K562 (cell line): ENCODE data around the gene HS2ST1. TPM values are rescaled to one million over a fixed set of nuclear protein-coding genes. Genes with fewer than 3 reads are reported as not detected.

Experiments
- ATAC-seq: fragments of 200-7000 bp; cut with Tn5 transposase; 3 replicates; pipeline ENCODE4 v1.9.1; 2020; ENCODE audit warnings: moderate library complexity
- BruUV-seq: library from RNA; stranded (reverse); fragments of 400-500 nt; replicated peaks from 2 replicates; lab custom pipeline; 2021; lab: Mats Ljungman, UMichigan
- CTCF ChIA-PET: fragments of 300-600 bp; formaldehyde crosslinking; extraction: SDS; loops from one replicate; lab custom pipeline; 2021; ENCODE audit warnings: low intra/inter-chr PET ratio; lab: Yijun Ruan, JAX
- POLR2A ChIA-PET: fragments of 300-600, 350-650 bp; sonication (Branson Sonifier 250); formaldehyde crosslinking; extraction: SDS; loops from one replicate; lab custom pipeline; 2021; ENCODE audit warnings: antibody characterized with exemption, inconsistent platforms; lab: Yijun Ruan, JAX
- DNase-seq, 4 experiments: peaks; one replicate each; pipeline versions ENCODE4 v3.0.0 to v3.0.0-alpha.2; 2011 to 2018; ENCODE audit warnings: low spot score in 3 of 4, mixed read lengths in 3 of 4; ENCODE audit errors: extremely low read depth in 1 of 4
- FAIRE-seq: peaks from 2 replicates; lab custom pipeline; 2011; peaks lifted over from hg19 to GRCh38; lab: Jason Lieb, UNC
- H2AFZ ChIP-seq: 2 replicates; pipeline ENCODE4 v1.6.0; 2011; ENCODE audit warnings: low read depth, low read length, control low read depth, inconsistent platforms
- H3K27ac ChIP-seq: fragments of 200-600 bp; 3 replicates; pipeline ENCODE4 v1.8.0; 2011; ENCODE audit warnings: low read depth, mild to moderate bottlenecking, control low read depth, inconsistent platforms, low read length, moderate library complexity, mixed read lengths; ENCODE audit errors: extremely low read depth
- H3K27me3 ChIP-seq, 2 experiments: fragments of 300-600 bp in 1 of 2; 2 replicates in 1 of 2; 3 replicates in 1 of 2; pipeline versions ENCODE4 v1.6.0 to v1.8.0; 2011; ENCODE audit warnings: inconsistent platforms in 2 of 2, low read length in 2 of 2, mild to moderate bottlenecking in 1 of 2, mixed read lengths in 1 of 2, moderate library complexity in 1 of 2; ENCODE audit not compliant: control insufficient read depth in 2 of 2, insufficient read depth in 2 of 2
- H3K36me3 ChIP-seq: fragments of 300-600 bp; 3 replicates; pipeline ENCODE4 v1.8.0; 2011; ENCODE audit warnings: mild to moderate bottlenecking, low read length, inconsistent platforms; ENCODE audit not compliant: control insufficient read depth, insufficient read depth
- H3K4me1 ChIP-seq, 2 experiments: fragments of 200-600 bp in 1 of 2; replicated peaks in 1 of 2; 2 replicates in 1 of 2; 3 replicates in 1 of 2; pipeline versions ENCODE4 v1.5.1 to v1.8.0; 2011; ENCODE audit warnings: inconsistent platforms in 2 of 2, low read length in 2 of 2, mild to moderate bottlenecking in 1 of 2, mixed read lengths in 1 of 2, moderate library complexity in 1 of 2; ENCODE audit not compliant: control insufficient read depth in 2 of 2, insufficient read depth in 2 of 2
- H3K4me2 ChIP-seq: 2 replicates; pipeline ENCODE4 v1.6.1; 2011; ENCODE audit warnings: low read length, control low read depth, inconsistent platforms, mixed read lengths; ENCODE audit not compliant: insufficient read depth
- H3K4me3 ChIP-seq: fragments of 200-600 bp; sonication (generic), shearing (Covaris generic); 2 replicates; pipeline ENCODE4 v1.5.1; 2016; ENCODE audit warnings: control low read depth, inconsistent platforms
- H3K79me2 ChIP-seq: fragments of 200-600 bp; 3 replicates; pipeline ENCODE4 v1.8.0; 2011; ENCODE audit warnings: low read length, inconsistent platforms; ENCODE audit not compliant: control insufficient read depth, insufficient read depth
- H3K9ac ChIP-seq, 2 experiments: 2 replicates each; pipeline versions ENCODE4 v1.6.0 to v1.6.1; 2011; ENCODE audit warnings: low read depth in 2 of 2, low read length in 2 of 2, control low read depth in 1 of 2, inconsistent platforms in 1 of 2, mild to moderate bottlenecking in 1 of 2, mixed read lengths in 1 of 2; ENCODE audit not compliant: insufficient read depth in 1 of 2
- H3K9me1 ChIP-seq: one replicate; pipeline ENCODE4 v1.6.0; 2011; ENCODE audit warnings: inconsistent platforms, mild to moderate bottlenecking, low read length, moderate library complexity; ENCODE audit not compliant: control insufficient read depth, insufficient read depth
- H3K9me3 ChIP-seq: replicated peaks from 2 replicates; pipeline ENCODE4 v1.5.1; 2011; ENCODE audit warnings: low read depth, low read length, inconsistent platforms; ENCODE audit not compliant: control insufficient read depth, insufficient read depth
- H4K20me1 ChIP-seq: replicated peaks from 2 replicates; pipeline ENCODE4 v1.6.1; 2011; ENCODE audit warnings: low read length, inconsistent platforms, mixed read lengths; ENCODE audit not compliant: control insufficient read depth, insufficient read depth
- CEBPB ChIP-seq: fragments of 450-650 bp; IDR thresholded peaks from 2 replicates; pipeline ENCODE4 v1.6.1; 2016; ENCODE audit warnings: missing genetic modification characterization, missing compliant biosample characterization
- CEBPG ChIP-seq, 3 experiments: fragments of 200-800 bp in 1 of 3; sonication (Bioruptor generic) in 1 of 3; sonication (generic) in 1 of 3; formaldehyde crosslinking in 1 of 3; IDR thresholded peaks in 2 of 3; conservative IDR thresholded peaks in 1 of 3; 2 replicates each; pipeline versions ENCODE4 v1.6.1 to v1.8.0; 2016 to 2022; ENCODE audit warnings: missing compliant biosample characterization in 2 of 3, missing genetic modification characterization in 2 of 3, mild to moderate bottlenecking in 1 of 3, missing genetic modification reagents in 1 of 3
- DPF2 ChIP-seq: fragments of 450-650 bp; IDR thresholded peaks from 2 replicates; pipeline ENCODE4 v1.6.1; 2016
- EGR1 ChIP-seq: fragments of 450-650 bp; conservative IDR thresholded peaks from 2 replicates; pipeline ENCODE4 v1.6.1; 2017; ENCODE audit warnings: mild to moderate bottlenecking
- EP300 ChIP-seq: IDR thresholded peaks from 2 replicates; pipeline ENCODE4 v1.6.1; 2012; ENCODE audit warnings: low read length, improper control_type of control experiment
- NFE2L1 ChIP-seq: fragments of 450-650 bp; IDR thresholded peaks from 2 replicates; pipeline ENCODE4 v1.6.1; 2016; ENCODE audit warnings: missing genetic modification characterization, low read depth, mild to moderate bottlenecking, missing compliant biosample characterization, moderate library complexity, borderline replicate concordance
- ZBTB8A ChIP-seq: fragments of 450-650 bp; IDR thresholded peaks from 2 replicates; pipeline ENCODE4 v1.6.1; 2018; ENCODE audit warnings: mild to moderate bottlenecking, moderate library complexity; ENCODE audit not compliant: partially characterized antibody
- ZFX ChIP-seq: sonication (generic); formaldehyde crosslinking; IDR thresholded peaks from 2 replicates; pipeline ENCODE4 v1.8.0; 2022; ENCODE audit warnings: mild to moderate bottlenecking, missing genetic modification reagents, moderate library complexity
- ZNF197 ChIP-seq: fragments of 200-800 bp; sonication (Bioruptor generic); IDR thresholded peaks from 2 replicates; pipeline ENCODE4 v1.6.1; 2016; ENCODE audit warnings: low read depth, missing genetic modification characterization, missing compliant biosample characterization
- ZNF3 ChIP-seq: fragments of 250-450 bp; sonication (Bioruptor Pico); IDR thresholded peaks from 2 replicates; pipeline ENCODE4 v1.5.0; 2021; ENCODE audit warnings: mild to moderate bottlenecking, moderate library complexity
- WGBS: fragments of 100-300 bp; shearing (Covaris generic); methylation state at CpG from one replicate; pipeline ENCODE4 v1.1.6; 2016; ENCODE audit warnings: low coverage, mixed read lengths; ENCODE audit not compliant: insufficient coverage; ENCODE audit errors: missing lambda C conversion rate; 5-methylcytosine and 5-hydroxymethylcytosine counted together
- in situ Hi-C: fragments of 300-500 bp; cut with MboI; formaldehyde crosslinking; loops from 4 replicates; pipeline ENCODE4 v1.15.0; 2018; ENCODE audit warnings: inconsistent platforms, mixed read lengths
- intact Hi-C: fragments of 100-400 bp; cut with micrococcal nuclease; formaldehyde crosslinking; loops from 2 replicates; pipeline ENCODE4 v1.14.2; 2022
- polyA plus RNA-seq, 8 experiments: library from polyadenylated mRNA; depleted of rRNA in 4 of 8; stranded (reverse) in 5 of 8; unstranded in 3 of 8; fragments of >200 nt; fragmentation: Nextera tagmentation in 2 of 8; fragmentation: Illumina TruSeq in 1 of 8; extraction: Ambion mirVana in 2 of 8; extraction: Trizol in 1 of 8; gene quantifications; 2 replicates each; pipeline versions ENCODE4 v1.2.1 to v1.2.3, GENCODE V29; 2011 to 2014; ENCODE audit warnings: inconsistent platforms in 1 of 8, missing spikeins in 1 of 8
- total RNA-seq, 7 experiments: library from RNA; depleted of rRNA in 6 of 7; stranded (reverse); fragments of >200 nt in 6 of 7; fragmentation: Illumina TruSeq in 2 of 7; extraction: Trizol in 2 of 7; gene quantifications; 2 replicates each; pipeline versions ENCODE4 v1.2.1 to v1.2.3, GENCODE V29; 2011 to 2021; ENCODE audit warnings: low replicate concordance in 1 of 7
- TF ChIP-seq, protein P1 (sequence below), 2 experiments: fragments of 450-650 bp in 1 of 2; sonication (generic) in 1 of 2; formaldehyde crosslinking in 1 of 2; IDR thresholded peaks in 1 of 2; conservative IDR thresholded peaks in 1 of 2; 2 replicates each; pipeline versions ENCODE4 v1.6.1 to v1.8.1; 2016 to 2023; ENCODE audit warnings: mild to moderate bottlenecking in 2 of 2, moderate library complexity in 2 of 2, inconsistent platforms in 1 of 2, missing genetic modification reagents in 1 of 2
- TF ChIP-seq, protein P2 (sequence below): fragments of 250-450 bp; sonication (Bioruptor Pico); IDR thresholded peaks from 2 replicates; pipeline ENCODE4 v1.4.0; 2020; ENCODE audit warnings: mild to moderate bottlenecking, moderate library complexity

The HS2ST1 gene
- total and polyA plus RNA-seq, 9 of the 15 experiments (the other 6 are each of a cell fraction or from before 2014, with no cell fraction given) = 7.7 to 43.3 (median 25.8) TPM

DNA sequence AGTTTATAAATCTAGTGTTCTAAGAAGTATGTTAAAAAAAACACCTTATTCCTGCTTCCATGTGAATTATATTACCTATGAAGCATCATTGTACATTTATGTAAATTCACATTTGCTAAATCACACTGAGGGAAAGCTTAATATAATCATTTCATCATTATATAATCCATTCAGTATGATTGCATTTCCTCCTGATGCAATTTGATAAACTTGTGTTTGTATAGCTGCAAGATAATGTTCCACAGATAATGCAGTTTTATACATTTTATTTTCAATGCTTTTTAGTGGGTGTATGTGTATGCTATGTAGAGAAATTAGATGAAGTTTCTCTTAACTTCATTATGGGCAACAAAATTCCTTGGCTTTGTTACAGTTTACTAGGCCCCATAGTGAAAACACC is 79.6 kb downstream of the HS2ST1 start (continued):
- TF ChIP-seq, protein P1, sequence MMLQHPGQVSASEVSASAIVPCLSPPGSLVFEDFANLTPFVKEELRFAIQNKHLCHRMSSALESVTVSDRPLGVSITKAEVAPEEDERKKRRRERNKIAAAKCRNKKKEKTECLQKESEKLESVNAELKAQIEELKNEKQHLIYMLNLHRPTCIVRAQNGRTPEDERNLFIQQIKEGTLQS (IDR thresholded peaks at IDR 0.05) = 0 out of 2 replicates have a peak, but pooled peaks have one; percentile 6
- TF ChIP-seq, protein P1 (CRISPR knock-in tag; conservative IDR thresholded peaks at IDR 0.05) = no peak
- TF ChIP-seq CEBPB (tag) (0 out of 2 replicates have a peak, but pooled peaks have one; percentile 42), ZFX (CRISPR knock-in tag) (0 out of 2 replicates have a peak, but pooled peaks have one; percentile 20)

DNA sequence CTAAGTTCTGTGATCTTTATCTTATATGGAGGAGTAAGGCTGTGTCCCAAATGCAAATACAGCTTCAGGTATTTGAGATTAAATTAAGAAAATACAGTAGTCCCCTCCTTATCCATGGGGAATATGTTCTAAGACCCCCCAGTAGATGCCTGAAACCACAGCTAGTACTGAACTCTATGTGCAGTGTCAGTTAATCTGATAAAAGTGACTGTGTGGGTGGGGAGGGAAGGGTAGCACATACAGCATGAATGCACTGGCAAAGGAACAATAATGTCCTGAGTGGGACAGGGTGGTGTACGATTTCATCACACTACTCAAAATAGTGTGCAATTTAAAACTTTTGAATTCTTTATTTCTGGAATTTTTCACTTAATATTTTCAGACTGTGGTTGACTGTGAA is 83.1 kb downstream of the HS2ST1 start:
- no peak overlapping the region for H3K4me3 ChIP-seq
- H3K36me3 ChIP-seq = peaks cover 12% of the 10 kb centered on the region; the same call in 1 of the 3 replicates
- no peaks in the 10 kb centered on the region for H3K9me3 ChIP-seq
- 0% methylated on average over 1 of the region's 1 CpG for WGBS
- no peaks in the 10 kb centered on the region for H3K27me3 ChIP-seq
- in situ Hi-C loops = no loop called here
- CTCF ChIA-PET = no interaction called here
- peak overlapping the region; percentile 18; the same call in 1 of the 3 replicates for H3K27ac ChIP-seq
- H2AFZ ChIP-seq = no peak overlapping the region
- FAIRE-seq (no peak), ATAC-seq (peak; percentile 65), DNase-seq (peak in 2 of 4 experiments; percentile 20 to 51)
- no peak overlapping the region for H3K4me2 ChIP-seq
- peaks cover 6 to 45% of the 10 kb centered on the region in 2 experiments; a peak in 4 of 5 replicates for H3K4me1 ChIP-seq
- POLR2A ChIA-PET = interaction anchor here (0.6 kb wide), 1 partner anchor 152 kb away, joined by 3 read pairs; no protein-coding TSS in a partner anchor
- no peaks in the 10 kb centered on the region for H4K20me1 ChIP-seq
- H3K79me2 ChIP-seq = peaks cover 83% of the 10 kb centered on the region
- H3K9ac ChIP-seq = no peak overlapping the region
- no TSS peak for BruUV-seq
- H3K9me1 ChIP-seq = no peaks in the 10 kb centered on the region
- intact Hi-C loops = no loop called here
- TF ChIP-seq ZBTB8A (no peak), EGR1 (peak; percentile 82), EP300 (peak; percentile 53), NFE2L1 (tag) (0 out of 2 replicates have a peak, but pooled peaks have one; percentile 2), ZNF197 (CRISPR knock-in tag) (0 out of 2 replicates have a peak, but pooled peaks have one; percentile 33), DPF2 (peak; percentile 52), CEBPG (CRISPR knock-in tag; IDR thresholded peaks at IDR 0.05) (no peak), CEBPG (tag; conservative IDR thresholded peaks at IDR 0.05 in 1 of 2, IDR thresholded peaks at IDR 0.05 in 1 of 2) (0 out of 4 replicates have a peak, but pooled peaks of 1 of the 2 experiments have one; percentile 10), ZNF3 (CRISPR knock-in tag) (no peak)
- TF ChIP-seq, protein P2, sequence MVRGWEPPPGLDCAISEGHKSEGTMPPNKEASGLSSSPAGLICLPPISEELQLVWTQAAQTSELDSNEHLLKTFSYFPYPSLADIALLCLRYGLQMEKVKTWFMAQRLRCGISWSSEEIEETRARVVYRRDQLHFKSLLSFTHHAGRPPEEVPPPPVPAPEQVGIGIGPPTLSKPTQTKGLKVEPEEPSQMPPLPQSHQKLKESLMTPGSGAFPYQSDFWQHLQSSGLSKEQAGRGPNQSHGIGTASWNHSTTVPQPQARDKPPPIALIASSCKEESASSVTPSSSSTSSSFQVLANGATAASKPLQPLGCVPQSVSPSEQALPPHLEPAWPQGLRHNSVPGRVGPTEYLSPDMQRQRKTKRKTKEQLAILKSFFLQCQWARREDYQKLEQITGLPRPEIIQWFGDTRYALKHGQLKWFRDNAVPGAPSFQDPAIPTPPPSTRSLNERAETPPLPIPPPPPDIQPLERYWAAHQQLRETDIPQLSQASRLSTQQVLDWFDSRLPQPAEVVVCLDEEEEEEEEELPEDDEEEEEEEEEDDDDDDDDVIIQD (CRISPR knock-in tag) = no peak
- TF ChIP-seq, protein P1 (IDR thresholded peaks at IDR 0.05) = 0 out of 2 replicates have a peak, but pooled peaks have one; percentile 8
- TF ChIP-seq, protein P1 (CRISPR knock-in tag; conservative IDR thresholded peaks at IDR 0.05) = no peak
